Measurements from ENCODE around the gene PRDM1.

GRCh38 chr6:106156863-106157262 lies 70.7 kb downstream of the PRDM1 start:
- no peak for TF ChIP-seq CTCF (IDR thresholded peaks at IDR 0.05)
- no peak for TF ChIP-seq POLR2A (IDR thresholded peaks at IDR 0.05)

Measured in heart left ventricle (tissue), 13 donors.